GM12892 (cell line): ENCODE results near the gene JAKMIP1.

Source experiments
- POLR2A ChIP-seq: IDR thresholded peaks from 2 replicates; pipeline ENCODE4 v1.6.1; 2011; ENCODE audit warnings: low read depth, low read length, control low read depth
- POLR2AphosphoS5 ChIP-seq: IDR thresholded peaks from 2 replicates; pipeline ENCODE4 v1.6.1; 2011; ENCODE audit warnings: low read depth, low read length, control low read depth
- TAF1 ChIP-seq: IDR thresholded peaks from 2 replicates; pipeline ENCODE4 v1.6.1; 2011; ENCODE audit warnings: low read depth, mild to moderate bottlenecking, control low read depth, low read length, borderline replicate concordance

- TF ChIP-seq POLR2A (no peak), POLR2AphosphoS5 (no peak), TAF1 (no peak)
These were observed 209.7 kb downstream of the JAKMIP1 start for GRCh38 chr4:5990446-5991160.
